ENCODE data around the gene PEX14. TPM values are rescaled to one million over a fixed set of nuclear protein-coding genes. Genes with fewer than 3 reads are reported as not detected.

PEX14 gene
- total and polyA plus RNA-seq, 2 donors (not counting 3 experiments of a cell fraction or from before 2014, with no cell fraction given), result 19.5 to 26.5 TPM

DNA sequence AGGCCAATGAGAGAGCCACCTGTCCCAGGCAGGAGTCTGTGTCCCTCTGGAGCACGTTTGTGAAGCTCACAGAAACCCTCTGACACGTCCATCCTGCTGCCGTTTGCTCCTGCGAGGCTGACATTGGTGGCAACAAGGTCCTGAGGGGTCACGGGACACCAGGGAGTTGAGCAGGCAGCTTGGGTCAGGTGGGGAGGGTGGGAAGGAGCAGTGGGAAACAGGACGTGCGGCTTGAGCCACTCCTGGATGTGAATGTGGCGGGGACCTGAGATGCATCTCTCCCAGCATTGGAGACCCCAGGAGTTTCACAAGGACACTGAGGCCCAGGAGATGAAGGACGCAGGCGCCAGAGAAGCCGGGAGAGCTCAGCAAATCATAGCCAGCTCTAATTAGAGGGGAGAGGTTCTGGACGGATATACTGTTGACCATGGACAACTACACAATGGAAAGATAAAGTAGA, 149.0 kb downstream of the PEX14 start:
- H3K27me3 ChIP-seq (ENCODE audit: control insufficient read depth in 2 of 2, insufficient read depth in 2 of 2, low read length in 2 of 2), result no peaks in the 10 kb centered on the region
- FAIRE-seq (no peak), DNase-seq (ENCODE audit: low read depth, low spot score) (no peak)
- peaks cover 0 to 7% of the 10 kb centered on the region in 2 experiments for H3K36me3 ChIP-seq (ENCODE audit: control insufficient read depth in 2 of 2, extremely low read depth in 1 of 2, insufficient read depth in 2 of 2, low read length in 2 of 2)
- CTCF ChIA-PET, result no interaction called here
- no TSS peak for BruUV-seq (replicated peaks)
- dilution Hi-C loops (cut with MboI; ENCODE audit: extremely low pct_ligation_motif_present, low sequenced_read_pairs) (no loop called here), intact Hi-C loops (cut with micrococcal nuclease) (no loop called here)
- no peak overlapping the region for H3K9ac ChIP-seq (replicated peaks; ENCODE audit: extremely low read depth, insufficient read depth, low read length)
- H3K9me3 ChIP-seq (replicated peaks; ENCODE audit: control insufficient read depth, insufficient read depth, low read length), result no peaks in the 10 kb centered on the region
- POLR2A ChIA-PET, result no interaction called here
- no peak overlapping the region for H3K4me2 ChIP-seq (ENCODE audit: insufficient read depth, low read length)
- no peaks in the 10 kb centered on the region for H3K79me2 ChIP-seq (ENCODE audit: control insufficient read depth, insufficient read depth, low read length)
- no peak overlapping the region for H2AFZ ChIP-seq (ENCODE audit: low read depth, low read length)
- no peaks in the 10 kb centered on the region for H4K20me1 ChIP-seq (replicated peaks; ENCODE audit: control insufficient read depth, extremely low read depth, insufficient read depth, low read length)
- H3K4me1 ChIP-seq (ENCODE audit: control insufficient read depth, extremely low read depth, insufficient read depth, low read length), result no peaks in the 10 kb centered on the region
- no peak overlapping the region for H3K27ac ChIP-seq (ENCODE audit: insufficient read depth, low read depth, low read length)
- H3K4me3 ChIP-seq (replicated peaks in 1 of 3; ENCODE audit: insufficient read depth in 1 of 3, low read depth in 1 of 3, low read length in 3 of 3), result no peak overlapping the region
- no peaks in the 10 kb centered on the region for H3K9me1 ChIP-seq (replicated peaks; ENCODE audit: control insufficient read depth, extremely low read depth, insufficient read depth, low read length)
- TF ChIP-seq POLR2A (IDR thresholded peaks at IDR 0.05; ENCODE audit: low read depth, low read length), result no peak

DNA sequence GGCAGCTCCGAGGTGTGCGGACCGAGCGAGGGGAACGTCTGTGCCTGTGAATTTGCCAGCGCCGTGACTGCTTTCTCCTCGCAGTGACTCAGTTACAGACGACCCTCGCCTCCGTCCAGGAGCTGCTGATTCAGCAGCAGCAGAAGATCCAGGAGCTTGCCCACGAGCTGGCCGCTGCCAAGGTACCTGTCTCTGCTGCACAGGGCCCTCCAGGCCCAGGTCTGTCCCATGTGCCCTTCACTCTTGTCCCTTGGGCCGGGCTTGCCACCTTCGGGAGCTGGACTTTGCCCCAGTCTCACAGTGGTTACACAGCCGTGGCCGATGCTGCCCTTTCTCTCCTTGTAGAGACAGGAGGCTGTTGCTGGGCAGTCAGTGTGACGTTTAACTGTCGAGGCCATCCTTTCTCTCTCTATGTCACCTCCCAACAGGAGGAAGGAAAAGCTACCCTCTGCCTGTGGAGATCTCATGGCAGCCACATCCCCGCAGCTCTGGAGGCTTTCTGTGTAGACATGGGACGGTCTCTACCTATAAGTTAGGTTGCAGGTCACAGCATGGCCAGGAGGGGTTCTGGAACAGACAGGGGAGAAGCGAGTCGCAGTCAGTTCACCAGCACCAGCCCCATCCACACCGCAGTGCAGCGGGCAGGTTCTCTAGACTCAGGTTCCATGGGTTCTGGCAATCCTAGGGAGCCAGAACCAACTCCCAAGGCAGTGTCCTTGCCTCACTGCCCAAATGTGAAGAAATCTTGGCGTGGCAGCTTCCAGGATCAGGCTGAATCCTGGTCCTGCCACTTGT, 149.7 kb downstream of the PEX14 start:
- TF ChIP-seq MYC (IDR thresholded peaks at IDR 0.05; ENCODE audit: low read depth, low read length) (no peak), JUN (IDR thresholded peaks at IDR 0.05; ENCODE audit: borderline replicate concordance, insufficient read depth, insufficient read length, low read depth) (no peak), GATA2 (IDR thresholded peaks at IDR 0.05; ENCODE audit: insufficient read depth, insufficient read length, low read depth, low read length) (no peak), POLR2A (IDR thresholded peaks at IDR 0.05; ENCODE audit: low read depth, low read length) (no peak), POLR2AphosphoS5 (IDR thresholded peaks at IDR 0.05; ENCODE audit: insufficient read depth, low read depth, low read length) (no peak), FOS (IDR thresholded peaks at IDR 0.05; ENCODE audit: borderline replicate concordance, insufficient read depth, low read length) (no peak), EZH2 (IDR thresholded peaks at IDR 0.05; ENCODE audit: borderline replicate concordance, low read depth, low read length, severe bottlenecking) (no peak)
- TF ChIP-seq, protein P1, sequence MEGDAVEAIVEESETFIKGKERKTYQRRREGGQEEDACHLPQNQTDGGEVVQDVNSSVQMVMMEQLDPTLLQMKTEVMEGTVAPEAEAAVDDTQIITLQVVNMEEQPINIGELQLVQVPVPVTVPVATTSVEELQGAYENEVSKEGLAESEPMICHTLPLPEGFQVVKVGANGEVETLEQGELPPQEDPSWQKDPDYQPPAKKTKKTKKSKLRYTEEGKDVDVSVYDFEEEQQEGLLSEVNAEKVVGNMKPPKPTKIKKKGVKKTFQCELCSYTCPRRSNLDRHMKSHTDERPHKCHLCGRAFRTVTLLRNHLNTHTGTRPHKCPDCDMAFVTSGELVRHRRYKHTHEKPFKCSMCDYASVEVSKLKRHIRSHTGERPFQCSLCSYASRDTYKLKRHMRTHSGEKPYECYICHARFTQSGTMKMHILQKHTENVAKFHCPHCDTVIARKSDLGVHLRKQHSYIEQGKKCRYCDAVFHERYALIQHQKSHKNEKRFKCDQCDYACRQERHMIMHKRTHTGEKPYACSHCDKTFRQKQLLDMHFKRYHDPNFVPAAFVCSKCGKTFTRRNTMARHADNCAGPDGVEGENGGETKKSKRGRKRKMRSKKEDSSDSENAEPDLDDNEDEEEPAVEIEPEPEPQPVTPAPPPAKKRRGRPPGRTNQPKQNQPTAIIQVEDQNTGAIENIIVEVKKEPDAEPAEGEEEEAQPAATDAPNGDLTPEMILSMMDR (IDR thresholded peaks at IDR 0.05; ENCODE audit: extremely low read depth in 1 of 2, insufficient read depth in 1 of 2, low read depth in 1 of 2, low read length in 2 of 2), result no peak
- TF ChIP-seq, protein P2, sequence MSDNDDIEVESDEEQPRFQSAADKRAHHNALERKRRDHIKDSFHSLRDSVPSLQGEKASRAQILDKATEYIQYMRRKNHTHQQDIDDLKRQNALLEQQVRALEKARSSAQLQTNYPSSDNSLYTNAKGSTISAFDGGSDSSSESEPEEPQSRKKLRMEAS (IDR thresholded peaks at IDR 0.05; ENCODE audit: insufficient read depth, insufficient read length), result no peak
- H3K9me1 ChIP-seq (replicated peaks; ENCODE audit: control insufficient read depth, extremely low read depth, insufficient read depth, low read length), result no peaks in the 10 kb centered on the region
- no peak overlapping the region for H3K4me2 ChIP-seq (ENCODE audit: insufficient read depth, low read length)
- H3K4me3 ChIP-seq (replicated peaks in 1 of 3; ENCODE audit: insufficient read depth in 1 of 3, low read depth in 1 of 3, low read length in 3 of 3), result no peak overlapping the region
- no peaks in the 10 kb centered on the region for H3K4me1 ChIP-seq (ENCODE audit: control insufficient read depth, extremely low read depth, insufficient read depth, low read length)
- H3K36me3 ChIP-seq (ENCODE audit: control insufficient read depth in 2 of 2, extremely low read depth in 1 of 2, insufficient read depth in 2 of 2, low read length in 2 of 2), result peaks cover 0 to 7% of the 10 kb centered on the region in 2 experiments
- dilution Hi-C loops (cut with MboI; ENCODE audit: extremely low pct_ligation_motif_present, low sequenced_read_pairs) (no loop called here), intact Hi-C loops (cut with micrococcal nuclease) (no loop called here)
- H3K27me3 ChIP-seq (ENCODE audit: control insufficient read depth in 2 of 2, insufficient read depth in 2 of 2, low read length in 2 of 2), result no peaks in the 10 kb centered on the region
- H4K20me1 ChIP-seq (replicated peaks; ENCODE audit: control insufficient read depth, extremely low read depth, insufficient read depth, low read length), result no peaks in the 10 kb centered on the region
- H3K9me3 ChIP-seq (replicated peaks; ENCODE audit: control insufficient read depth, insufficient read depth, low read length), result no peaks in the 10 kb centered on the region
- no peak overlapping the region for H3K27ac ChIP-seq (ENCODE audit: insufficient read depth, low read depth, low read length)
- ChIA-PET CTCF (interaction anchor here (0.9 kb wide), 1 partner anchor 15 kb away, joined by 3 read pairs; no protein-coding TSS in a partner anchor), POLR2A (no interaction called here)
- DNase-seq (ENCODE audit: low read depth, low spot score) (no peak), FAIRE-seq (no peak)
- H2AFZ ChIP-seq (ENCODE audit: low read depth, low read length), result no peak overlapping the region
- H3K9ac ChIP-seq (replicated peaks; ENCODE audit: extremely low read depth, insufficient read depth, low read length), result no peak overlapping the region
- H3K79me2 ChIP-seq (ENCODE audit: control insufficient read depth, insufficient read depth, low read length), result no peaks in the 10 kb centered on the region
- no TSS peak for BruUV-seq (replicated peaks)

Data from endothelial cell of umbilical vein (primary cell).